Measurements from ENCODE around the gene HNRNPUL2. TPM values are rescaled to one million over a fixed set of nuclear protein-coding genes. Genes with fewer than 3 reads are reported as not detected.
A peak's percentile ranks its signal among the peaks of the same experiment; 100 is the strongest.
"Not testable (repeated sequence)": the region's sequence is repeated elsewhere in the genome, so short reads cannot be mapped to it uniquely, and the experiment has no call there.

HNRNPUL2 gene
- total RNA-seq, 1 donor from 2014 or later: 6.5 TPM

- peak; percentile 16 for DNase-seq
Observed at GRCh38 chr11:62726156-62726914, 922 bp downstream of the HNRNPUL2 start.

GRCh38 chr11:62725646-62726045, 1.6 kb downstream of the HNRNPUL2 start:
- DNase-seq: peak; percentile 23

GRCh38 chr11:62724171-62724570, 3.1 kb downstream of the HNRNPUL2 start:
- no peak for DNase-seq

GRCh38 chr11:62721994-62722393, 5.3 kb downstream of the HNRNPUL2 start:
- peak; percentile 40 for DNase-seq

- no peak for DNase-seq
Observed at GRCh38 chr11:62719302-62719978, 7.8 kb downstream of the HNRNPUL2 start.

GRCh38 chr11:62716816-62717215, 10.4 kb downstream of the HNRNPUL2 start:
- no peak for DNase-seq

GRCh38 chr11:62716206-62716605, 11.1 kb downstream of the HNRNPUL2 start:
- DNase-seq: no peak

- no peak for DNase-seq
Observed at GRCh38 chr11:62715150-62716130, 11.8 kb downstream of the HNRNPUL2 start.

- DNase-seq: no peak
Observed at GRCh38 chr11:62713343-62713742, 13.9 kb downstream of the HNRNPUL2 start.

- no peak for DNase-seq
Observed at GRCh38 chr11:62712861-62713260, 14.4 kb downstream of the HNRNPUL2 start.

GRCh38 chr11:62712276-62712812, 14.9 kb downstream of the HNRNPUL2 start:
- DNase-seq: no peak

GRCh38 chr11:62710001-62710345, 17.3 kb downstream of the HNRNPUL2 start:
- DNase-seq: peak; percentile 55

GRCh38 chr11:62709247-62710000, 17.8 kb downstream of the HNRNPUL2 start:
- DNase-seq: peak; percentile 99

GRCh38 chr11:62708793-62709192, 18.5 kb downstream of the HNRNPUL2 start:
- DNase-seq: no peak

GRCh38 chr11:62708392-62708791, 18.9 kb downstream of the HNRNPUL2 start:
- DNase-seq: no peak

- DNase-seq: no peak
Observed at GRCh38 chr11:62707277-62707861, 19.9 kb downstream of the HNRNPUL2 start, which contains the start of the genes BSCL2 and GNG3. TSS of gene BSCL2 (minus strand) at chr11:62707424. CDS start at chr11:62707195, 229 bp downstream. TSS of gene GNG3 (plus strand) at chr11:62707676. CDS start at chr11:62708296, 620 bp downstream.

GRCh38 chr11:62706850-62707247, 20.4 kb downstream of the HNRNPUL2 start:
- no peak for DNase-seq

GRCh38 chr11:62705880-62706849, 21.1 kb downstream of the HNRNPUL2 start:
- peak; percentile 96 for DNase-seq

- peak; percentile 19 for DNase-seq
Observed at GRCh38 chr11:62705413-62705812, 21.8 kb downstream of the HNRNPUL2 start.

GRCh38 chr11:62703921-62704320, 23.3 kb downstream of the HNRNPUL2 start:
- DNase-seq: not testable (repeated sequence)
